Measurements from ENCODE around the gene GRPEL1. TPM values are rescaled to one million over a fixed set of nuclear protein-coding genes. Genes with fewer than 3 reads are reported as not detected.

Gene GRPEL1
- total RNA-seq, 1 donor from 2014 or later, result 31.5 TPM

DNA sequence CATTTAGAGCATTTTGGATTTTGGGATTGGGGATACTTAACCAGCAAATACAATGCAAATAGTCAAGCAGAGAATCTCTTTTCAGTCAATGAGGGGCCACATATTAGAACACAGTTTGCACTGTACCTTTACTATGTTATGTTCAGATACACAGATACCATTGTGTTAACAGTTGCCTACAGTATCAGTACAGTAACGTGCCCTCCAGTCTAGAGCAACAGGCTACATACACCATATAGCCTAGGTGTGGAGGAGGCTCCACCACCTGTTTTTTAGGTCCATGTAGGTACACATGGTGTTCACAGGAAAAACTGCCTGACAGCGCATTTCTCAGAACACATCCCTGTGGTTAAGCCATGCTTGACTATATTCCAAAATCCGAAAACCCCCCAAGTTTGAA, 9.1 kb downstream of the GRPEL1 start:
- DNase-seq (ENCODE audit: low read depth), result no peak
- Histone ChIP-seq H3K4me3 (ENCODE audit: low read depth, low read length) (no peak overlapping the region), H3K27me3 (ENCODE audit: control insufficient read depth, insufficient read depth, low read length) (no peaks in the 10 kb centered on the region), H3K36me3 (ENCODE audit: control insufficient read depth, insufficient read depth, low read length) (peaks cover 6% of the 10 kb centered on the region)
- TF ChIP-seq CTCF (IDR thresholded peaks at IDR 0.05; ENCODE audit: insufficient read depth, low read length, poor library complexity, severe bottlenecking), result no peak

GRCh38 chr4:7055990-7056325, 11.9 kb downstream of the GRPEL1 start:
- Histone ChIP-seq H3K4me3 (ENCODE audit: low read depth, low read length) (no peak overlapping the region), H3K36me3 (ENCODE audit: control insufficient read depth, insufficient read depth, low read length) (peaks cover 2% of the 10 kb centered on the region), H3K27me3 (ENCODE audit: control insufficient read depth, insufficient read depth, low read length) (no peaks in the 10 kb centered on the region)
- no peak for DNase-seq (ENCODE audit: low read depth)
- no peak for TF ChIP-seq CTCF (IDR thresholded peaks at IDR 0.05; ENCODE audit: insufficient read depth, low read length, poor library complexity, severe bottlenecking)

GRCh38 chr4:7055111-7055989, 12.5 kb downstream of the GRPEL1 start:
- DNase-seq (ENCODE audit: low read depth), result no peak
- no peak for TF ChIP-seq CTCF (IDR thresholded peaks at IDR 0.05; ENCODE audit: insufficient read depth, low read length, poor library complexity, severe bottlenecking)
- H3K36me3 ChIP-seq (ENCODE audit: control insufficient read depth, insufficient read depth, low read length), result peaks cover 2% of the 10 kb centered on the region
- no peaks in the 10 kb centered on the region for H3K27me3 ChIP-seq (ENCODE audit: control insufficient read depth, insufficient read depth, low read length)
- H3K4me3 ChIP-seq (ENCODE audit: low read depth, low read length), result no peak overlapping the region

GRCh38 chr4:7054106-7054880, 13.6 kb downstream of the GRPEL1 start:
- no peaks in the 10 kb centered on the region for H3K27me3 ChIP-seq (ENCODE audit: control insufficient read depth, insufficient read depth, low read length)
- peaks cover 2% of the 10 kb centered on the region for H3K36me3 ChIP-seq (ENCODE audit: control insufficient read depth, insufficient read depth, low read length)
- DNase-seq (ENCODE audit: low read depth), result no peak
- H3K4me3 ChIP-seq (ENCODE audit: low read depth, low read length), result no peak overlapping the region
- TF ChIP-seq CTCF (IDR thresholded peaks at IDR 0.05; ENCODE audit: insufficient read depth, low read length, poor library complexity, severe bottlenecking), result no peak

DNA sequence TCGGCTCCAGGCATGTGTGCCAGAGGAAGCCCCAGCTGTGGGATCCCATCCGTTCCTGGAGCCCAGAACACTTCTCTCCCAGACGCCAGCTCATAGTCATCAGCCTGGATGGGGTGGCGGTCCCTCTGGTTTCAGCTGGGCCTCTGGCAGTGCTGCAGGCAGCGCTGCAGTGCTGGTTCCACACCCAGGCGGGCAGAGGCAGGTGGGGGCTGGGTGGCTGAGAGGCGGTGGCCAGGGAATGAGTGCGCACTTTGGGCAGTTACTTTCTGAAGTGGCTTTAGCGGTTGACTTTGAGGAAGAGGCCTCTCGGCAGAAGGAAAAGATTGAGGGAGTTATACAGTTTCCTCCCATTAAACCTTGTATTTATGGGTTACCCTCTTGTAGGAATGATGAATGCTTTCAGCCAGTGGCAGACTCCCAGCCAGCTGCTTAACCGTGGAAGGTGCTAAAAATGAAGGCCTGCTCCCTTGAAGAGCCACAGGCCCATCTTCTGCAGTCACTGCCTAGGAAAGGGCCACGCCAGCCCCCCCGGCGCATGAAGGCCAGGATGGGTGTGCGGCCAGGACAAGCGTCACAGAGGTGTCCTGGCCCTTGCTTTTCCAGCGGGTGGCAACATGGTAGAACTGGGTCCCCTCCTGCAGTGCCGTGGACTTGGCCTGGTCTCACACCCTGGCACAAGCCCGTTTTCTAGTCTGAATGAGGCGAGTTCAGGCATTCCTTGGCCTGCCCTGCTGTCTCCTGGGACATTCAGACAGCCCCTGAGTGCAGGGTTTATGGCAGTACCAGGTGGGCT, 14.7 kb downstream of the GRPEL1 start:
- TF ChIP-seq CTCF (IDR thresholded peaks at IDR 0.05; ENCODE audit: insufficient read depth, low read length, poor library complexity, severe bottlenecking), result no peak
- Histone ChIP-seq H3K27me3 (ENCODE audit: control insufficient read depth, insufficient read depth, low read length) (no peaks in the 10 kb centered on the region), H3K4me3 (ENCODE audit: low read depth, low read length) (no peak overlapping the region), H3K36me3 (ENCODE audit: control insufficient read depth, insufficient read depth, low read length) (peaks cover 2% of the 10 kb centered on the region)
- DNase-seq (ENCODE audit: low read depth), result no peak

All from kidney epithelial cell (primary cell).